DOHH2 (cell line): ENCODE results near the gene CAPZB.

Experiments used
- H3F3A ChIP-seq: fragments of 200-600 bp; sonication (generic), shearing (Covaris generic); 2 replicates; pipeline ENCODE4 v1.6.0; 2016; ENCODE audit warnings: antibody characterized with exemption, mild to moderate bottlenecking; ENCODE audit not compliant: control insufficient read depth, insufficient read depth
- H3K27ac ChIP-seq: fragments of 200-600 bp; sonication (generic); 2 replicates; pipeline ENCODE4 v1.5.1; 2014; ENCODE audit warnings: low read depth, mild to moderate bottlenecking, low read length, moderate library complexity
- H3K27me3 ChIP-seq: fragments of 200-600 bp; sonication (generic); 2 replicates; pipeline ENCODE4 v1.6.1; 2014; ENCODE audit warnings: mild to moderate bottlenecking, low read length, mixed read lengths; ENCODE audit not compliant: control insufficient read depth
- H3K36me3 ChIP-seq: fragments of 200-600 bp; sonication (generic); 2 replicates; pipeline ENCODE4 v1.6.1; 2014; ENCODE audit warnings: mild to moderate bottlenecking, low read length, moderate library complexity, mixed read lengths; ENCODE audit not compliant: control insufficient read depth
- H3K4me1 ChIP-seq: fragments of 200-600 bp; sonication (generic); 2 replicates; pipeline ENCODE4 v1.6.1; 2014; ENCODE audit warnings: mild to moderate bottlenecking, low read length, mixed read lengths; ENCODE audit not compliant: control insufficient read depth
- H3K4me2 ChIP-seq: fragments of 200-600 bp; sonication (generic); 2 replicates; pipeline ENCODE4 v1.6.0; 2014; ENCODE audit warnings: mild to moderate bottlenecking, low read length, moderate library complexity
- H3K4me3 ChIP-seq: fragments of 200-600 bp; sonication (generic); 2 replicates; pipeline ENCODE4 v1.5.1; 2014; ENCODE audit warnings: mild to moderate bottlenecking, low read length, mixed read lengths
- H3K79me2 ChIP-seq: fragments of 200-600 bp; sonication (generic); 2 replicates; pipeline ENCODE4 v1.6.1; 2014; ENCODE audit warnings: mild to moderate bottlenecking, low read length, mixed read lengths; ENCODE audit not compliant: control insufficient read depth
- H3K9me2 ChIP-seq: fragments of 200-600 bp; sonication (generic); replicated peaks from 2 replicates; pipeline ENCODE4 v1.6.1; 2014; ENCODE audit warnings: mild to moderate bottlenecking, low read length, mixed read lengths; ENCODE audit not compliant: control insufficient read depth
- H3K9me3 ChIP-seq: fragments of 200-600 bp; sonication (generic); 2 replicates; pipeline ENCODE4 v1.6.1; 2014; ENCODE audit warnings: antibody characterized with exemption, low read length, mixed read lengths; ENCODE audit not compliant: control insufficient read depth, insufficient read depth
- H4K20me1 ChIP-seq: fragments of 200-600 bp; sonication (generic); 2 replicates; pipeline ENCODE4 v1.6.0; 2014; ENCODE audit warnings: low read depth, mild to moderate bottlenecking, antibody characterized with exemption, low read length, moderate library complexity; ENCODE audit not compliant: control insufficient read depth, insufficient read depth
- CTCF ChIP-seq: fragments of 200-600 bp; sonication (generic); IDR thresholded peaks from one replicate; pipeline ENCODE4 v1.5.1; 2014; ENCODE audit warnings: antibody characterized with exemption, mild to moderate bottlenecking, low read depth, low read length; ENCODE audit not compliant: poor library complexity, severe bottlenecking
- EZH2phosphoT487 ChIP-seq: fragments of 200-600 bp; sonication (generic); IDR thresholded peaks from 2 replicates; pipeline ENCODE4 v1.6.1; 2017; ENCODE audit warnings: borderline replicate concordance, mild to moderate bottlenecking, antibody characterized with exemption, low read length, moderate library complexity, mixed read lengths

Gene CAPZB

GRCh38 chr1:19351873-19352272 is 133.5 kb downstream of the CAPZB start:
- no peak overlapping the region for H3K27ac ChIP-seq

GRCh38 chr1:19350566-19350965 is 134.8 kb downstream of the CAPZB start:
- no peak for TF ChIP-seq CTCF
- TF ChIP-seq EZH2phosphoT487, result no peak

More at GRCh38 chr1:19351873-19352272, 133.5 kb downstream of the CAPZB start:
- no peaks in the 10 kb centered on the region for H3K9me3 ChIP-seq
- H3K4me1 ChIP-seq, result no peaks in the 10 kb centered on the region
- H3K4me2 ChIP-seq, result no peak overlapping the region
- H3K27me3 ChIP-seq, result no peaks in the 10 kb centered on the region
- H3K36me3 ChIP-seq, result peaks cover 20% of the 10 kb centered on the region; the same call in 1 of the 2 replicates
- H3K4me3 ChIP-seq, result no peak overlapping the region
- H3K79me2 ChIP-seq, result no peaks in the 10 kb centered on the region
- H4K20me1 ChIP-seq, result no peaks in the 10 kb centered on the region
- no peaks in the 10 kb centered on the region for H3F3A ChIP-seq
- H3K9me2 ChIP-seq, result no peaks in the 10 kb centered on the region
- no peak for TF ChIP-seq EZH2phosphoT487
- no peak for TF ChIP-seq CTCF

GRCh38 chr1:19349999-19350398 is 135.3 kb downstream of the CAPZB start:
- Histone ChIP-seq H3K9me2 (no peaks in the 10 kb centered on the region), H3K4me1 (no peaks in the 10 kb centered on the region), H3K27ac (no peak overlapping the region), H4K20me1 (no peaks in the 10 kb centered on the region), H3K4me3 (no peak overlapping the region), H3F3A (no peaks in the 10 kb centered on the region), H3K9me3 (no peaks in the 10 kb centered on the region), H3K36me3 (peaks cover 10% of the 10 kb centered on the region; the same call in 1 of the 2 replicates), H3K27me3 (no peaks in the 10 kb centered on the region), H3K79me2 (no peaks in the 10 kb centered on the region), H3K4me2 (no peak overlapping the region)
- no peak for TF ChIP-seq CTCF
- TF ChIP-seq EZH2phosphoT487, result no peak

More at GRCh38 chr1:19350566-19350965, 134.8 kb downstream of the CAPZB start:
- H3K27ac ChIP-seq, result no peak overlapping the region
- H3K4me1 ChIP-seq, result no peaks in the 10 kb centered on the region
- peaks cover 10% of the 10 kb centered on the region; the same call in 1 of the 2 replicates for H3K36me3 ChIP-seq
- H3K4me2 ChIP-seq, result no peak overlapping the region
- H3K9me3 ChIP-seq, result no peaks in the 10 kb centered on the region
- no peaks in the 10 kb centered on the region for H3K9me2 ChIP-seq
- no peaks in the 10 kb centered on the region for H4K20me1 ChIP-seq
- no peak overlapping the region for H3K4me3 ChIP-seq
- H3K27me3 ChIP-seq, result no peaks in the 10 kb centered on the region
- H3F3A ChIP-seq, result no peaks in the 10 kb centered on the region
- no peaks in the 10 kb centered on the region for H3K79me2 ChIP-seq
